NB4 (cell line): ENCODE results near the gene PHLDB3.

ENCODE experiments used
- MYC ChIP-seq: IDR thresholded peaks from 2 replicates; pipeline ENCODE4 v1.6.1; 2011; ENCODE audit warnings: low read depth, low read length
- POLR2A ChIP-seq: IDR thresholded peaks from 2 replicates; pipeline ENCODE4 v1.6.1; 2011; ENCODE audit warnings: mild to moderate bottlenecking; ENCODE audit not compliant: insufficient read length; ENCODE audit errors: extremely low read depth
- TF ChIP-seq, protein P1 (sequence below): IDR thresholded peaks from one replicate; pipeline ENCODE4 v1.5.1; 2012; ENCODE audit warnings: low read depth, low read length
- TF ChIP-seq, protein P2 (sequence below): IDR thresholded peaks from 2 replicates; pipeline ENCODE4 v1.6.1; 2011; ENCODE audit warnings: low read depth, low read length

DNA sequence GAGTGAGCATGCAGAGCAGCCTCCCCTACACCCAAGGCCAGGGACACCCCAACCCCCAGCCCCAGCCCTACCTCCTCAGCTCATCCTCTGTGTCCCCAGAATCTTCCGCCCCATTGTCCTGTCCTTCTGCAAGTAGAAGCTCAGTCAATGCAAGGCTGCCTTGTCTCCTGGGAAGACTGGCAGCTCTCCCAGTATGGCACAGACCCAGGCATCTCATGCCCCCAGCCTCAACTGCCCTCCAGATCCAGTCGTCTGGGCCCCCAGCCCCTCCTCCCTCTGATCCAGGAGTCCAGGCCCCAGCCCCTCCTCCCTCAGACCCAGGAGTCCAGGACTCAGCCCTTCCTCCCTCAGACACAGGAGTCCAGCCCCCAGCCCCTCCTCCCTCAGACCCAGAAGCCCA lies 41.4 kb upstream of the PHLDB3 start:
- TF ChIP-seq POLR2A (no peak), MYC (no peak)
- TF ChIP-seq, protein P1, sequence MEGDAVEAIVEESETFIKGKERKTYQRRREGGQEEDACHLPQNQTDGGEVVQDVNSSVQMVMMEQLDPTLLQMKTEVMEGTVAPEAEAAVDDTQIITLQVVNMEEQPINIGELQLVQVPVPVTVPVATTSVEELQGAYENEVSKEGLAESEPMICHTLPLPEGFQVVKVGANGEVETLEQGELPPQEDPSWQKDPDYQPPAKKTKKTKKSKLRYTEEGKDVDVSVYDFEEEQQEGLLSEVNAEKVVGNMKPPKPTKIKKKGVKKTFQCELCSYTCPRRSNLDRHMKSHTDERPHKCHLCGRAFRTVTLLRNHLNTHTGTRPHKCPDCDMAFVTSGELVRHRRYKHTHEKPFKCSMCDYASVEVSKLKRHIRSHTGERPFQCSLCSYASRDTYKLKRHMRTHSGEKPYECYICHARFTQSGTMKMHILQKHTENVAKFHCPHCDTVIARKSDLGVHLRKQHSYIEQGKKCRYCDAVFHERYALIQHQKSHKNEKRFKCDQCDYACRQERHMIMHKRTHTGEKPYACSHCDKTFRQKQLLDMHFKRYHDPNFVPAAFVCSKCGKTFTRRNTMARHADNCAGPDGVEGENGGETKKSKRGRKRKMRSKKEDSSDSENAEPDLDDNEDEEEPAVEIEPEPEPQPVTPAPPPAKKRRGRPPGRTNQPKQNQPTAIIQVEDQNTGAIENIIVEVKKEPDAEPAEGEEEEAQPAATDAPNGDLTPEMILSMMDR = no peak
- TF ChIP-seq, protein P2, sequence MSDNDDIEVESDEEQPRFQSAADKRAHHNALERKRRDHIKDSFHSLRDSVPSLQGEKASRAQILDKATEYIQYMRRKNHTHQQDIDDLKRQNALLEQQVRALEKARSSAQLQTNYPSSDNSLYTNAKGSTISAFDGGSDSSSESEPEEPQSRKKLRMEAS = no peak
